ENCODE results near the gene GLMN.

The GLMN gene

DNA sequence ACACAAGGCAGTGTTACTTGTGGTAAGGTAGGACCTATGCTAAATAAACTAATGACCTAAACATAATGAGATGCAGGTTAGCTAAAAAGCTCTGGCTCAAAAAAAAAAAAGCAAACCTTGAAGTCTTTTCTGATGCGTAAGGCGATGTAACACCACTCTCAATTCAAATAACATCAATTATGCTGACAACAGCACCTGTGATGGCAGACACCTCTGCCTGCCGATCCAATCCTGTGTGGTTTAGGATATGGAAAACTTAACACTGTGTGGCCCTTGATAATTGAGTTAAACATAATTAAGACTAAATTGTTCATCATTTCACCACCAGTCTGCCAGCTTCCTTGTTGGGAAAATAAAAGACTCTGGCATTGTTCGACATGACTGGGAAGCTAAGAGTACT, 9.2 kb upstream of the GLMN start:
- H3K79me2 ChIP-seq (ENCODE audit: low read length): no peaks in the 10 kb centered on the region
- H3K27ac ChIP-seq (ENCODE audit: low read length): no peak overlapping the region
- no peaks in the 10 kb centered on the region for H3K9me3 ChIP-seq (replicated peaks; ENCODE audit: insufficient read depth, low read length)
- peaks cover 7% of the 10 kb centered on the region; the same call in 1 of the 2 replicates for H3F3A ChIP-seq (ENCODE audit: insufficient read depth, low read length)
- no peak overlapping the region for H3K9ac ChIP-seq (ENCODE audit: low read length)
- DNase-seq: no peak
- TF ChIP-seq EZH2phosphoT487 (IDR thresholded peaks at IDR 0.05; ENCODE audit: low read length) (no peak), EZH2 (optimal IDR thresholded peaks at IDR 0.05; ENCODE audit: low read depth, low read length) (no peak)
- TF ChIP-seq, protein P1, sequence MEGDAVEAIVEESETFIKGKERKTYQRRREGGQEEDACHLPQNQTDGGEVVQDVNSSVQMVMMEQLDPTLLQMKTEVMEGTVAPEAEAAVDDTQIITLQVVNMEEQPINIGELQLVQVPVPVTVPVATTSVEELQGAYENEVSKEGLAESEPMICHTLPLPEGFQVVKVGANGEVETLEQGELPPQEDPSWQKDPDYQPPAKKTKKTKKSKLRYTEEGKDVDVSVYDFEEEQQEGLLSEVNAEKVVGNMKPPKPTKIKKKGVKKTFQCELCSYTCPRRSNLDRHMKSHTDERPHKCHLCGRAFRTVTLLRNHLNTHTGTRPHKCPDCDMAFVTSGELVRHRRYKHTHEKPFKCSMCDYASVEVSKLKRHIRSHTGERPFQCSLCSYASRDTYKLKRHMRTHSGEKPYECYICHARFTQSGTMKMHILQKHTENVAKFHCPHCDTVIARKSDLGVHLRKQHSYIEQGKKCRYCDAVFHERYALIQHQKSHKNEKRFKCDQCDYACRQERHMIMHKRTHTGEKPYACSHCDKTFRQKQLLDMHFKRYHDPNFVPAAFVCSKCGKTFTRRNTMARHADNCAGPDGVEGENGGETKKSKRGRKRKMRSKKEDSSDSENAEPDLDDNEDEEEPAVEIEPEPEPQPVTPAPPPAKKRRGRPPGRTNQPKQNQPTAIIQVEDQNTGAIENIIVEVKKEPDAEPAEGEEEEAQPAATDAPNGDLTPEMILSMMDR (IDR thresholded peaks at IDR 0.05; ENCODE audit: low read length): no peak
- no peaks in the 10 kb centered on the region for H4K20me1 ChIP-seq (ENCODE audit: insufficient read depth, low read length)
- H3K9me2 ChIP-seq (replicated peaks; ENCODE audit: insufficient read depth, low read length): no peaks in the 10 kb centered on the region
- no peak overlapping the region for H2AFZ ChIP-seq (ENCODE audit: low read length)
- H3K4me1 ChIP-seq (ENCODE audit: low read length): peaks cover 7% of the 10 kb centered on the region
- no peak overlapping the region for H3K4me2 ChIP-seq (ENCODE audit: low read depth, low read length)
- H3K36me3 ChIP-seq (replicated peaks; ENCODE audit: insufficient read depth, low read length): no peaks in the 10 kb centered on the region
- no peaks in the 10 kb centered on the region for H3K27me3 ChIP-seq (replicated peaks; ENCODE audit: insufficient read depth, low read length)
- H3K4me3 ChIP-seq (ENCODE audit: low read length): no peak overlapping the region

DNA sequence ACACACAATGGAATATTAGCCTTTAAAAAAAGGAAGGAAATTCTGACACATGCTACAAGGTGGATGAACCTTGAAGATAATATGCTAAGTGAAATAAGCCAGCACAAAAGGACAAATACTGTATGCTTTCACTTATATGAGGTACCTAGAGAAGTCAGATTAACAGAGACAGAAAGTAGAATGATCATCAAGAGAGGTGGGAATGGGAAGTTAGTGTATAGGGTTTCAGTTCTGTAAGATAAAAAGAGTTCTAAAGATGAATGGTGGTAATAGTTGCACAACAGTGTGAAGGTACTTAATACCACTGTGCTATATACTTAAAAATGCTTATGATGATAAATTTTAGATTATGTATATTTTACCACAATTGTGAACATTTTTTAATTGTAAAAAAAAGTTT, 7.2 kb upstream of the GLMN start:
- Histone ChIP-seq H3K27me3 (replicated peaks; ENCODE audit: insufficient read depth, low read length) (no peaks in the 10 kb centered on the region), H3K27ac (ENCODE audit: low read length) (no peak overlapping the region), H3K9me2 (replicated peaks; ENCODE audit: insufficient read depth, low read length) (no peaks in the 10 kb centered on the region), H3K36me3 (replicated peaks; ENCODE audit: insufficient read depth, low read length) (peaks cover 3% of the 10 kb centered on the region; the same call in 1 of the 2 replicates), H3K9me3 (replicated peaks; ENCODE audit: insufficient read depth, low read length) (no peaks in the 10 kb centered on the region), H3K4me2 (ENCODE audit: low read depth, low read length) (no peak overlapping the region), H3K4me3 (ENCODE audit: low read length) (no peak overlapping the region), H3F3A (ENCODE audit: insufficient read depth, low read length) (peaks cover 7% of the 10 kb centered on the region; the same call in 1 of the 2 replicates), H3K79me2 (ENCODE audit: low read length) (no peaks in the 10 kb centered on the region), H3K9ac (ENCODE audit: low read length) (no peak overlapping the region), H4K20me1 (ENCODE audit: insufficient read depth, low read length) (no peaks in the 10 kb centered on the region), H3K4me1 (ENCODE audit: low read length) (peaks cover 7% of the 10 kb centered on the region), H2AFZ (ENCODE audit: low read length) (no peak overlapping the region)
- no peak for DNase-seq
- TF ChIP-seq, protein P1 (IDR thresholded peaks at IDR 0.05; ENCODE audit: low read length): no peak
- TF ChIP-seq EZH2phosphoT487 (IDR thresholded peaks at IDR 0.05; ENCODE audit: low read length): no peak
- TF ChIP-seq EZH2 (optimal IDR thresholded peaks at IDR 0.05; ENCODE audit: low read depth, low read length): no peak

DNA sequence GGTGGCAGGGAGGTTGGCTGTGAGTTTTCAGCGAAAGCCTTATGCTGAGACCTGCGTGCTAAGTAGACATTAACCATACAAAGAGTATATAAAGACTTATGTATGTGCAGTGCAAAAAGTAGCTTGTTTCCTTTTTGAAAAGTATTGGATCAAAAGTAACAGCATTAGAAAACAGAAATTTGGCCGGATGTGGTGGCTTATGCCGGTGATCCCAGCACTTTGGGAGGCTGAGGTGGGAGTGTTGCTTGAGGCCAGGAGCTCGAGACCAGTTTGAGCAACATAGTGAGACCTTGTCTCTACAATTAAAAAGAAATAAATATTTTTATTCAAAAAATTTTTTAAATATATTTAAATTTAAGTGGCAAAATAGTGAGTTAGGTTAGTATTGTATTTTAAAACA, 2.2 kb upstream of the GLMN start:
- no peak for DNase-seq
- H3K4me1 ChIP-seq (ENCODE audit: low read length): peaks cover 9% of the 10 kb centered on the region
- H3F3A ChIP-seq (ENCODE audit: insufficient read depth, low read length): peaks cover 17% of the 10 kb centered on the region; the same call in 1 of the 2 replicates
- H2AFZ ChIP-seq (ENCODE audit: low read length): no peak overlapping the region
- H3K27ac ChIP-seq (ENCODE audit: low read length): no peak overlapping the region
- H3K9me3 ChIP-seq (replicated peaks; ENCODE audit: insufficient read depth, low read length): no peaks in the 10 kb centered on the region
- no peak overlapping the region for H3K4me2 ChIP-seq (ENCODE audit: low read depth, low read length)
- H4K20me1 ChIP-seq (ENCODE audit: insufficient read depth, low read length): no peaks in the 10 kb centered on the region
- no peaks in the 10 kb centered on the region for H3K9me2 ChIP-seq (replicated peaks; ENCODE audit: insufficient read depth, low read length)
- TF ChIP-seq EZH2 (optimal IDR thresholded peaks at IDR 0.05; ENCODE audit: low read depth, low read length) (no peak), EZH2phosphoT487 (IDR thresholded peaks at IDR 0.05; ENCODE audit: low read length) (no peak)
- TF ChIP-seq, protein P1 (IDR thresholded peaks at IDR 0.05; ENCODE audit: low read length): no peak
- peaks cover 3% of the 10 kb centered on the region; the same call in 1 of the 2 replicates for H3K36me3 ChIP-seq (replicated peaks; ENCODE audit: insufficient read depth, low read length)
- H3K27me3 ChIP-seq (replicated peaks; ENCODE audit: insufficient read depth, low read length): no peaks in the 10 kb centered on the region
- H3K9ac ChIP-seq (ENCODE audit: low read length): no peak overlapping the region
- H3K4me3 ChIP-seq (ENCODE audit: low read length): no peak overlapping the region
- H3K79me2 ChIP-seq (ENCODE audit: low read length): peaks cover 22% of the 10 kb centered on the region
